Fibroblast of mammary gland (primary cell): ENCODE measurements around the gene TYMP.
"Not testable (repeated sequence)": the region's sequence is repeated elsewhere in the genome, so short reads cannot be mapped to it uniquely, and the experiment has no call there.

Experiments
- DNase-seq: peaks from one replicate; pipeline ENCODE4 v3.0.0-alpha.2; 2010; ENCODE audit warnings: low read depth
- H3K4me3 ChIP-seq: 2 replicates; pipeline ENCODE4 v1.5.1; 2011; ENCODE audit warnings: low read depth, mild to moderate bottlenecking, low read length, moderate library complexity; ENCODE audit not compliant: control insufficient read depth
- TF ChIP-seq, protein P1 (sequence below): conservative IDR thresholded peaks from 2 replicates; pipeline ENCODE4 v1.5.1; 2011; ENCODE audit warnings: low read depth, low read length, inconsistent platforms; ENCODE audit not compliant: control insufficient read depth, insufficient read depth

Gene TYMP

DNA sequence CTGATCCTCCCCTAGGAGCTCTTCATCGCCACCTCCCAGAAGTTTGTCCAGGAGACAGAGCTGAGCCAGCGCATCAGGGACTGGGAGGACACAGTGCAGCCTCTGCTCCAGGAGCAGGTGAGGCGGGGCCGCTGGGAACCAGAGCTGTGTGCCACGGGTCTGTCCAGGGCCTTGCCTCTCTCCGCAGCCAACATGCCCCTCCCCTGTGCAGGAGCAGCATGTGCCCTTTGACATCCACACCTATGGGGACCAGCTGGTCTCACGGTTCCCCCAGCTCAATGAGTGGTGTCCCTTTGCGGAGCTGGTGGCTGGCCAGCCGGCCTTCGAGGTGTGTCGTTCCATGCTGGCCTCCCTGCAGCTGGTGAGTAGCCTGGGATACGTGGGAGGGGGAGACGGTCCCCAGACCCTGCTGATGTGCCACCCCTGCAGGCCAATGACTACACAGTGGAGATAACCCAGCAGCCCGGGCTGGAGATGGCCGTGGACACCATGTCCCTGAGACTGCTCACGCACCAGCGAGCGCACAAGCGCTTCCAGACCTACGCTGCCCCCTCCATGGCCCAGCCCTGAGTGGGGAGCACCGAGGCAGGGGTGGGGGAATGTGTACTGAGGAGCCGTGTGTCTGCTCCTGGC is 6.9 kb downstream of the TYMP start:
- TF ChIP-seq, protein P1, sequence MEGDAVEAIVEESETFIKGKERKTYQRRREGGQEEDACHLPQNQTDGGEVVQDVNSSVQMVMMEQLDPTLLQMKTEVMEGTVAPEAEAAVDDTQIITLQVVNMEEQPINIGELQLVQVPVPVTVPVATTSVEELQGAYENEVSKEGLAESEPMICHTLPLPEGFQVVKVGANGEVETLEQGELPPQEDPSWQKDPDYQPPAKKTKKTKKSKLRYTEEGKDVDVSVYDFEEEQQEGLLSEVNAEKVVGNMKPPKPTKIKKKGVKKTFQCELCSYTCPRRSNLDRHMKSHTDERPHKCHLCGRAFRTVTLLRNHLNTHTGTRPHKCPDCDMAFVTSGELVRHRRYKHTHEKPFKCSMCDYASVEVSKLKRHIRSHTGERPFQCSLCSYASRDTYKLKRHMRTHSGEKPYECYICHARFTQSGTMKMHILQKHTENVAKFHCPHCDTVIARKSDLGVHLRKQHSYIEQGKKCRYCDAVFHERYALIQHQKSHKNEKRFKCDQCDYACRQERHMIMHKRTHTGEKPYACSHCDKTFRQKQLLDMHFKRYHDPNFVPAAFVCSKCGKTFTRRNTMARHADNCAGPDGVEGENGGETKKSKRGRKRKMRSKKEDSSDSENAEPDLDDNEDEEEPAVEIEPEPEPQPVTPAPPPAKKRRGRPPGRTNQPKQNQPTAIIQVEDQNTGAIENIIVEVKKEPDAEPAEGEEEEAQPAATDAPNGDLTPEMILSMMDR = no peak
- no peak for DNase-seq
- H3K4me3 ChIP-seq = no peak overlapping the region

DNA sequence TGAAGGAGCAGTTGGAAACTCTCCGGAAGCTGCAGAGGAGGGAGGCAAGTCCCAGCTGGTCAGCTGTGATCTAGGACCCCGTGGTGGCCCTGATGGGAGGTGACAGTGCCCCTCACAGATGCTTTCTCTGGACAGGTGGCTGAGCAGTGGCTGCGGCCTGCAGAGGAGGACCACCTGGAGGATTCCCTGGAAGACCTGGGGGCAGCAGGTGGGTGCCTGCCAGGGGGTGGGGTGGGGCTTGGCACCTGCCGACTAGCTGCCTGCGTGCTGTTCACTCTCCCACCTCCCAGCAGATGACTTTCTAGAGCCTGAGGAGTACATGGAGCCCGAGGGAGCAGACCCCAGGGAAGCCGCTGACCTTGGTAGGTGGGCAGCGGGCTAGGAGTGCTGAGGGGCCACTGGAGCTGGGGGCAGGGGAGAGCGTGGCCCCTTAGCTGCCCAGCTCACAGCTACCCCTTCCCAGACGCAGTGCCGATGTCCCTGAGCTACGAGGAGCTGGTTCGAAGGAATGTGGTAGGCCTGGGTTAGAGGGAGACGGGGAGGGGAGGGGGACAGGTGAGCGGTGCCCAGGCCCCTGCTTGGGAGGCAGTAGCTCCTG is 7.5 kb downstream of the TYMP start:
- DNase-seq = no peak
- TF ChIP-seq, protein P1 = no peak
- no peak overlapping the region for H3K4me3 ChIP-seq

DNA sequence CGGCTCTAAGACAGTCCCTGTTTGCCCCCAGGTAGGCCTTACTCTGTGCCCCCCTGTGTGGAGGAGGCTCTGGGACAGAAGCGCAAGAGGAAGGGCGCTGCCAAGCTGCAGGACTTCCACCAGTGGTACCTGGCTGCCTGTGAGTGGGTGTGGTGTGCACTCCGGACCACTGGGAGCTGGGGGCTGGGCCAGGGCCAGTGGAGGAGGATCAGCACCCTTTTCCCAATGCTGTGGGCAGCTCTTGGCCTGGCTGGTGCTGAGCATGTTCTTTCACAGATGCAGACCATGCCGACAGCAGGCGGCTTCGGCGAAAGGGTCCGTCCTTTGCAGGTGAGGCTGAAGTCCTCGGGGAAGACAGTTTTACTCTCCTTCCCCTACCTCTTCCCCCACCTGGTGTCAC is 8.1 kb downstream of the TYMP start:
- TF ChIP-seq, protein P1 = no peak
- no peak overlapping the region for H3K4me3 ChIP-seq
- no peak for DNase-seq

DNA sequence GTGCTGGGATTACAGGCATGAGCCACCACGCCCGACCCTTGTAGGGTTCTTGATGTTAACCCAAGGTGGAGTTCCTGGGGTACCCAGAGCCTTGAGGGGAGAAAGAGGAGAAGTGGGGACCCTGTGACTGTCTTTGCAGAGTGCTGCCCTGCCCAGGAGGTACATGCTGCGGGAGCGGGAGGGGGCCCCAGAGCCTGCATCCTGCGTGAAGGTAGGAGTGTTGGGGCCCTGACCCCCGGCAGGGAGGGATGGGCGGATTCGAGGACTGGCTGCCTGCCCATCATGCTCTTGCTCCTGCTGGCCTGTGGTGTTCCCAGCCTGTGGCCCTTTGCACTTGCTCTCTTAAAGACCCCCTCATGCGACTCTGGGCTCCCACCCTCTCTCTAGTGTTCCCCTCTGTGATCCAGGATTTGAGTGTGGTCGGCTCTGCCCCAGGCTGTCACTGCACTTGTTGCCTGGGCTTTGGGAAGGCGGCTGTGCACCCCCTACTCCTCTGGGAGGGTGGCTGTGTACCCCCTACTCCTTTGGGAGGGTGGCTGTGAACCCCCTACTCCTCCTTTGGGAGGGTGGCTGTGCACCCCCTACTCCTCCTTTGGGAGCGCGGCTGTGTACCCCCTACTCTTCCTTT is 8.9 kb downstream of the TYMP start:
- TF ChIP-seq, protein P1 = no peak
- H3K4me3 ChIP-seq = no peak overlapping the region
- no peak for DNase-seq

DNA sequence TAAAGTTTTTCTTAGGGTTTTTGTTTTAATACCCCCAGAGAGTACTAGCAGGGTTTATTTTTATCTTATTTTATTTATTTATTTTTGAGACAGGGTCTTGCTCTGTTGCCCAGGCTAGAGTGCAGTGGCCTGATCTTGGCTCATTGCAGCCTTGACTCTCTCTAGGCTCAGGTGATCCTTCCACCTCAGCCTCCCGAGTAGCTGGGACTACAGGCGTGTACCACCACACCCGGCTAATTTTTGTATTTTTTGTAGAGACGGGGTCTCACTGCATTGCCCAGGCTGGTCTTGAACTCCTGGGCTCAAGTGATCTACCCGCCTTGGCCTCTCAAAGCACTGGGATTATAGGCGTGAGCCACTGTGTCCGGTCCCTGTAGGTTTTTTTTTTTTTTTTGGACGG is 9.6 kb downstream of the TYMP start:
- DNase-seq, H3K4me3 ChIP-seq: not testable (repeated sequence)

DNA sequence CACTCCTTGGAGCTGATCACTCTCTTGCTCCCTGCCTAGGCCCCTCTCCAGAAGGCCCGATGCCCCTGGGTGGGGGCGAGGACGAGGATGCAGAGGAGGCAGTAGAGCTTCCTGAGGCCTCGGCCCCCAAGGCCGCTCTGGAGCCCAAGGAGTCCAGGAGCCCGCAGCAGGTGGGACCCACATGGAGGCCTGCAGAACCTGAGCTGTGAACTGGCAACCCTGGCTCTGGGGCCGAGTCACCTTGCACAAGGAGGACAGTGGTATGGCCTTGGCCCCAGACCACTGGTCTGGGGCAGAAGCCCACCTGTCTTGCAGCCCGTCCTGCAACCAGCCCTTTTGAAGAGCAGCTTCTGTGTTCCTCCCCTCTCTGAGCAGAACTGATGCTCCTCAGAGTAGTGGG is 10.7 kb downstream of the TYMP start:
- TF ChIP-seq, protein P1 = no peak
- no peak for DNase-seq
- no peak overlapping the region for H3K4me3 ChIP-seq

DNA sequence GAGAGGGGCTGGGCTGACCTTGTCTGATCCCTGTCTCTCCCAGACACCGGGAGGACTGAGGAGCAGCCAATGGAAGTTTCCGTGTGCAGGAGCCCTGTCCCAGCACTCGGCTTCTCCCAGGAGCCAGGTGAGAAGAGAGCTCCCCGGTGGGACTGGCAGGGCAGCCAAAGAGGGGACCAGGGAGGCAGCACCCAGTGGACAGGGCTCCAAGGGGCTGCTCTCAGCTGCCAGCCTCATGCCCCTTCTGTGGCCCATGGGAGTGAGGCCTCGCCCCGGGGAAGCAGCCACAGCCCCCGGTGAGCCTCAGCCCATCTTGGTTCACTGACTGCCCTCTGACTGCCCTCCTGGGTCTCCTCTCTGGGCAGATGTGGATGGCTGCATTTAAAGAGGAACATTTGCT is 11.2 kb downstream of the TYMP start:
- no peak for DNase-seq
- TF ChIP-seq, protein P1 = no peak
- no peak overlapping the region for H3K4me3 ChIP-seq
